Mesenchymal stem cell (in vitro differentiated cells and primary cell): ENCODE measurements around the gene TNS2.
A peak's percentile ranks its signal among the peaks of the same experiment; 100 is the strongest.

Experiments
- DNase-seq: peaks from one replicate; pipeline ENCODE4 v3.0.0-alpha.2; 2013
- H2AFZ ChIP-seq: one replicate; pipeline ENCODE4 v1.6.1; 2013; ENCODE audit warnings: low read depth, mild to moderate bottlenecking, control low read depth, inconsistent platforms, low read length, moderate library complexity
- H2AK5ac ChIP-seq: 2 replicates; pipeline ENCODE4 v1.6.1; 2013; ENCODE audit warnings: low read length, moderate library complexity, mild to moderate bottlenecking, inconsistent platforms; ENCODE audit not compliant: severe bottlenecking
- H2BK120ac ChIP-seq: one replicate; pipeline ENCODE4 v1.6.1; 2013; ENCODE audit warnings: low read depth, mild to moderate bottlenecking, inconsistent platforms, low read length, moderate library complexity
- H2BK12ac ChIP-seq, 2 experiments: one replicate each; pipeline ENCODE4 v1.6.1; 2013; ENCODE audit warnings: inconsistent platforms in 2 of 2, low read length in 2 of 2, mild to moderate bottlenecking in 2 of 2, moderate library complexity in 2 of 2, control low read depth in 1 of 2
- H2BK15ac ChIP-seq: one replicate; pipeline ENCODE4 v1.6.1; 2013; ENCODE audit warnings: mild to moderate bottlenecking, low read depth, inconsistent platforms; ENCODE audit not compliant: poor library complexity, severe bottlenecking
- H2BK5ac ChIP-seq: 2 replicates; pipeline ENCODE4 v1.6.1; 2013; ENCODE audit warnings: low read depth, mild to moderate bottlenecking, low read length, control low read depth, inconsistent platforms; ENCODE audit not compliant: poor library complexity, severe bottlenecking
- H3K14ac ChIP-seq, 2 experiments: one replicate each; pipeline ENCODE4 v1.6.1; 2013; ENCODE audit warnings: inconsistent platforms in 2 of 2, low read length in 2 of 2, control low read depth in 1 of 2, mild to moderate bottlenecking in 1 of 2, moderate library complexity in 1 of 2
- H3K18ac ChIP-seq, 2 experiments: one replicate each; pipeline ENCODE4 v1.6.1; 2013; ENCODE audit warnings: inconsistent platforms in 2 of 2, low read length in 2 of 2, control low read depth in 1 of 2, low read depth in 1 of 2, mild to moderate bottlenecking in 1 of 2
- H3K23ac ChIP-seq, 2 experiments: one replicate each; pipeline ENCODE4 v1.6.1; 2013; ENCODE audit warnings: inconsistent platforms in 2 of 2, low read length in 2 of 2, mild to moderate bottlenecking in 2 of 2, moderate library complexity in 2 of 2, control low read depth in 1 of 2
- H3K27ac ChIP-seq: 2 replicates; pipeline ENCODE4 v1.5.1; 2013; ENCODE audit warnings: mild to moderate bottlenecking, moderate library complexity, low read length, control low read depth, inconsistent platforms; ENCODE audit not compliant: poor library complexity, severe bottlenecking
- H3K27me3 ChIP-seq, 2 experiments: 2 replicates each; pipeline versions ENCODE4 v1.6.1 to v1.7.0; 2013; ENCODE audit warnings: low read length in 2 of 2, mild to moderate bottlenecking in 2 of 2, moderate library complexity in 2 of 2, control low read depth in 1 of 2, inconsistent platforms in 1 of 2; ENCODE audit not compliant: control insufficient read depth in 1 of 2, insufficient read depth in 1 of 2
- H3K36me3 ChIP-seq, 2 experiments: 2 replicates each; pipeline versions ENCODE4 v1.6.1 to v1.7.0; 2013; ENCODE audit warnings: low read length in 2 of 2, control low read depth in 1 of 2, inconsistent platforms in 1 of 2, low read depth in 1 of 2, mild to moderate bottlenecking in 1 of 2; ENCODE audit not compliant: insufficient read depth in 2 of 2, control insufficient read depth in 1 of 2
- H3K4ac ChIP-seq, 2 experiments: one replicate each; pipeline ENCODE4 v1.6.1; 2013; ENCODE audit warnings: inconsistent platforms in 2 of 2, low read length in 2 of 2, mild to moderate bottlenecking in 2 of 2, moderate library complexity in 2 of 2, control low read depth in 1 of 2, low read depth in 1 of 2
- H3K4me1 ChIP-seq: 2 replicates; pipeline ENCODE4 v1.6.1; 2013; ENCODE audit warnings: low read depth, low read length, control low read depth; ENCODE audit not compliant: control insufficient read depth, insufficient read depth
- H3K4me2 ChIP-seq: 2 replicates; pipeline ENCODE4 v1.6.1; 2013; ENCODE audit warnings: low read length, mild to moderate bottlenecking, inconsistent platforms; ENCODE audit not compliant: poor library complexity, severe bottlenecking
- H3K4me3 ChIP-seq, 2 experiments: 2 replicates each; pipeline versions ENCODE4 v1.5.1 to v1.7.0; 2013; ENCODE audit warnings: low read length in 2 of 2, mild to moderate bottlenecking in 2 of 2, control low read depth in 1 of 2, low read depth in 1 of 2; ENCODE audit not compliant: insufficient read depth in 1 of 2
- H3K79me1 ChIP-seq: replicated peaks from 2 replicates; pipeline ENCODE4 v1.6.1; 2013; ENCODE audit warnings: mild to moderate bottlenecking, control low read depth, low read length, inconsistent platforms; ENCODE audit not compliant: poor library complexity, severe bottlenecking
- H3K9ac ChIP-seq: 2 replicates; pipeline ENCODE4 v1.7.0; 2013; ENCODE audit warnings: mild to moderate bottlenecking, low read length, moderate library complexity
- H3K9me3 ChIP-seq: 2 replicates; pipeline ENCODE4 v1.7.0; 2013; ENCODE audit warnings: mild to moderate bottlenecking, low read length; ENCODE audit not compliant: control insufficient read depth
- H4K8ac ChIP-seq: one replicate; pipeline ENCODE4 v1.6.1; 2013; ENCODE audit warnings: inconsistent platforms, mild to moderate bottlenecking, low read length, moderate library complexity
- H4K91ac ChIP-seq: one replicate; pipeline ENCODE4 v1.6.1; 2013; ENCODE audit warnings: mild to moderate bottlenecking, low read length, inconsistent platforms
- WGBS: methylation state at CpG from one replicate; pipeline ENCODE4 v1.1.7; 2013; ENCODE audit warnings: mixed read lengths; 5-methylcytosine and 5-hydroxymethylcytosine counted together

Gene TNS2

GRCh38 chr12:53102883-53103807 is 53.3 kb downstream of the TNS2 start, which contains the start of gene SOAT2:
SOAT2 (plus strand) TSS chr12:53103486; CDS start chr12:53103578, 92 bp downstream.
- Histone ChIP-seq H3K18ac (no peak within 1 kb of the TSS), H3K9ac (no peak within 1 kb of the TSS), H3K79me1 (no peaks in the 10 kb centered on the region), H3K14ac (peak within 1 kb of the TSS in 1 of 2 experiments; percentile 26), H3K27ac (no peak within 1 kb of the TSS), H4K8ac (no peak within 1 kb of the TSS), H2AK5ac (no peak within 1 kb of the TSS), H2BK120ac (no peak within 1 kb of the TSS), H2BK12ac (no peak within 1 kb of the TSS), H3K4me1 (peaks cover 15% of the 10 kb centered on the region), H3K27me3 (no peaks in the 10 kb centered on the region), H3K4me2 (no peak within 1 kb of the TSS), H3K36me3 (peaks cover 0 to 33% of the 10 kb centered on the region in 2 experiments), H2AFZ (no peak within 1 kb of the TSS), H2BK15ac (no peak within 1 kb of the TSS), H3K23ac (no peak within 1 kb of the TSS), H4K91ac (peak within 1 kb of the TSS; percentile 10), H2BK5ac (no peak within 1 kb of the TSS), H3K9me3 (no peaks in the 10 kb centered on the region), H3K4ac (peak within 1 kb of the TSS in 1 of 2 experiments; percentile 64), H3K4me3 (no peak within 1 kb of the TSS)
- no peak for DNase-seq
- WGBS = 91% methylated on average over 23 of the region's 23 CpGs

DNA sequence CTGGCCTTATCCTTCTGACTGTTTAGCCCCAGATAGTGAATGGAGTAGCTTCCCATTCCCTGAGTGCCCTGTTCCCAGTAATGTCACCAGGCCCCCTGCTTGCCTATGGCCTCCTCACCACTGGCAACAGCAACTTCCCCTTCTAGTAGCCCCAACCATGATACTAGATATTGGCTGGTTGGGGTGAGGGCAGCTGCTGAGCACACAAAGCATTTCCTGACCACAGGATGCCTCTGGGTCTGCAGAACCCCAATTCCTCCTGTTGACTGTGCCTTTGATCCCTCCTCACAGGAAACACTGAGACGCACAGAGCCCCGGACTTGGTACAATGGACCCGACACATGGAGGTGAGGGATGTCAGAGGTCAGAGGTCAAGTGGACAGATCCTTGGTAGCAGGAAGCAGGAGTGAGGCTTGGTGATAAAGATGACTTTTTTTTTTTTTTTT is 54.0 kb downstream of the TNS2 start:
- peak; percentile 9 for DNase-seq
- H3K9ac ChIP-seq = no peak overlapping the region

GRCh38 chr12:53105256-53105655 is 55.4 kb downstream of the TNS2 start:
- Histone ChIP-seq H3K4me3 (no peak overlapping the region), H3K9ac (no peak overlapping the region), H3K9me3 (no peaks in the 10 kb centered on the region), H2BK12ac (no peak overlapping the region), H3K14ac (no peak overlapping the region), H3K27ac (no peak overlapping the region), H3K18ac (no peak overlapping the region), H3K4me2 (no peak overlapping the region), H2BK15ac (peak overlapping the region; percentile 36), H3K27me3 (no peaks in the 10 kb centered on the region), H4K91ac (peak overlapping the region; percentile 21), H3K36me3 (peaks cover 0 to 31% of the 10 kb centered on the region in 2 experiments), H3K4me1 (peaks cover 3% of the 10 kb centered on the region), H3K23ac (no peak overlapping the region), H3K4ac (no peak overlapping the region), H2AFZ (no peak overlapping the region), H4K8ac (no peak overlapping the region), H2AK5ac (no peak overlapping the region), H2BK5ac (no peak overlapping the region), H2BK120ac (no peak overlapping the region), H3K79me1 (no peaks in the 10 kb centered on the region)
- no peak for DNase-seq
- WGBS = 92% methylated on average over 8 of the region's 8 CpGs

More for the DNA sequence above, 54.0 kb downstream of the TNS2 start:
- Histone ChIP-seq H3K23ac (no peak overlapping the region), H3K4ac (peak overlapping the region in 1 of 2 experiments; percentile 64), H4K91ac (peak overlapping the region; percentile 10), H2BK12ac (no peak overlapping the region), H2BK120ac (no peak overlapping the region), H2BK5ac (no peak overlapping the region), H3K4me1 (peaks cover 8% of the 10 kb centered on the region), H3K27ac (no peak overlapping the region), H3K14ac (peak overlapping the region in 1 of 2 experiments; percentile 26), H3K79me1 (no peaks in the 10 kb centered on the region), H2AFZ (no peak overlapping the region), H3K9me3 (no peaks in the 10 kb centered on the region), H4K8ac (no peak overlapping the region), H3K4me2 (no peak overlapping the region), H3K36me3 (peaks cover 0 to 33% of the 10 kb centered on the region in 2 experiments), H3K27me3 (no peaks in the 10 kb centered on the region), H3K18ac (no peak overlapping the region), H2AK5ac (no peak overlapping the region), H2BK15ac (no peak overlapping the region), H3K4me3 (no peak overlapping the region)
- 18% methylated on average over 3 of the region's 3 CpGs for WGBS

DNA sequence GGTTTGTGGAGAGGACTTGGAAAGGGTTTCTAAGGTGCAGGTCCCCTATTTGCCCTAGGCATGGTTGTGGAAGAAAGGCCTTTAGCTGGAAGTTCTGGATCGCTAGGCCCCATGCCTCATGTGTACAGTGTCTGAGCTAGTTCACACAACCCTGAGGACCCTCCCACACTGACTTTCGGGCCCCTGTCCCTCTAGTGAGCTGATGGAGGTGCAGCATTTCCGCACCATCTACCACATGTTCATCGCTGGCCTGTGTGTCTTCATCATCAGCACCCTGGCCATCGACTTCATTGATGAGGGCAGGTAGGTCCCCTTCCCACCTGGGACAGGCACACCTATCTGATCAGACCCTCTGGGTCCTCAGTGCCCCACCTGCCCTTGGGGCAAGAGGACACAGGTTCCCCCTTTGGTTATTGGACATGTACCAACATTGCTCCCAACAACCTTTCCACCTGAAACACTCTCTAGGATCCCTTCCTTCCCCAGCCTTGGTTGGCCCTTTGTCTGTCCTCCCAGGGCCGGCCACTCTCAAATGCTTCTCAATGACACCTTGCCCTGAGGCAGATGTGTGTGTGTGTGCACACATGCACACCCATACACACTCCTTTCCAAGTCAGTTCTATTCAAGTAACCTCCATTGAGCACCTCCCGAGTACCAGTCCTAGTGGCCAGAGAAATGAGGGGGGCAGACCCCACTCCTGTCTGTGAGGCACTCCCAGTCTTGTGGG is 56.0 kb downstream of the TNS2 start:
- H2AK5ac ChIP-seq = no peak overlapping the region
- no peak overlapping the region for H3K18ac ChIP-seq
- no peak overlapping the region for H3K4me2 ChIP-seq
- peaks cover 0 to 24% of the 10 kb centered on the region in 2 experiments for H3K36me3 ChIP-seq
- H2BK15ac ChIP-seq = no peak overlapping the region
- H3K4me3 ChIP-seq = no peak overlapping the region
- no peaks in the 10 kb centered on the region for H3K27me3 ChIP-seq
- H3K4me1 ChIP-seq = peaks cover 3% of the 10 kb centered on the region
- no peak overlapping the region for H3K9ac ChIP-seq
- H3K9me3 ChIP-seq = no peaks in the 10 kb centered on the region
- H3K79me1 ChIP-seq = no peaks in the 10 kb centered on the region
- H4K8ac ChIP-seq = no peak overlapping the region
- H2AFZ ChIP-seq = no peak overlapping the region
- no peak overlapping the region for H2BK5ac ChIP-seq
- H3K14ac ChIP-seq = peak overlapping the region in 1 of 2 experiments; percentile 44
- H4K91ac ChIP-seq = no peak overlapping the region
- H3K27ac ChIP-seq = no peak overlapping the region
- no peak for DNase-seq
- H3K4ac ChIP-seq = no peak overlapping the region
- no peak overlapping the region for H2BK12ac ChIP-seq
- H3K23ac ChIP-seq = no peak overlapping the region
- no peak overlapping the region for H2BK120ac ChIP-seq
- 92% methylated on average over 7 of the region's 7 CpGs for WGBS
